ENCODE measurements around the gene FGFR2. TPM values are rescaled to one million over a fixed set of nuclear protein-coding genes. Genes with fewer than 3 reads are reported as not detected.

FGFR2 gene
- total RNA-seq, 1 experiment from 2014 or later: 19.7 TPM

GRCh38 chr10:121541450-121542120 is 56.7 kb downstream of the FGFR2 start:
- TF ChIP-seq CBX3 (IDR thresholded peaks at IDR 0.05; ENCODE audit: low read depth): no peak
- no peak for TF ChIP-seq CTCF (IDR thresholded peaks at IDR 0.05 in 2 of 3, conservative IDR thresholded peaks at IDR 0.05 in 1 of 3; ENCODE audit: borderline replicate concordance in 1 of 3, insufficient read depth in 1 of 3, low read depth in 2 of 3, low read length in 2 of 3)
- TF ChIP-seq POLR2AphosphoS5 (IDR thresholded peaks at IDR 0.05; ENCODE audit: low read depth, low read length): no peak

GRCh38 chr10:121540732-121541395 is 57.4 kb downstream of the FGFR2 start:
- TF ChIP-seq ELF1 (IDR thresholded peaks at IDR 0.05; ENCODE audit: borderline replicate concordance, low read depth) (no peak), POLR2A (IDR thresholded peaks at IDR 0.05; ENCODE audit: borderline replicate concordance, extremely low read depth, insufficient read depth, insufficient read length) (no peak), TCF7L2 (IDR thresholded peaks at IDR 0.05; ENCODE audit: borderline replicate concordance, extremely low read depth, insufficient read depth, insufficient read length) (no peak), EGR1 (IDR thresholded peaks at IDR 0.05; ENCODE audit: low read depth) (no peak), ZBTB33 (IDR thresholded peaks at IDR 0.05; ENCODE audit: extremely low read depth, insufficient replicate concordance, low read length) (no peak), RAD21 (IDR thresholded peaks at IDR 0.05; ENCODE audit: low read depth) (no peak), ZNF274 (IDR thresholded peaks at IDR 0.05; ENCODE audit: low read depth, low read length) (no peak), JUND (IDR thresholded peaks at IDR 0.05) (no peak), EZH2 (IDR thresholded peaks at IDR 0.05) (no peak), EZH2phosphoT487 (IDR thresholded peaks at IDR 0.05; ENCODE audit: borderline replicate concordance) (no peak)
- Histone ChIP-seq H3K36me3 (ENCODE audit: control insufficient read depth in 1 of 2, insufficient read depth in 2 of 2, low read length in 2 of 2) (no peaks in the 10 kb centered on the region), H3K9ac (ENCODE audit: low read length) (no peak overlapping the region), H3K4me1 (ENCODE audit: control insufficient read depth in 1 of 2, insufficient read depth in 2 of 2, low read length in 2 of 2) (no peaks in the 10 kb centered on the region), H4K20me1 (ENCODE audit: insufficient read depth) (no peaks in the 10 kb centered on the region), H3K79me2 (ENCODE audit: insufficient read depth, low read length) (no peaks in the 10 kb centered on the region), H3K4me3 (replicated peaks in 1 of 2; ENCODE audit: low read depth in 1 of 2, low read length in 2 of 2) (no peak overlapping the region), H3K9me3 (ENCODE audit: control insufficient read depth in 1 of 2, insufficient read depth in 1 of 2, low read depth in 1 of 2, low read length in 2 of 2) (no peaks in the 10 kb centered on the region), H3K27ac (ENCODE audit: low read depth, low read length) (no peak overlapping the region), H3K27me3 (ENCODE audit: insufficient read depth, low read length) (no peaks in the 10 kb centered on the region), H3K9me2 (ENCODE audit: insufficient read depth) (no peaks in the 10 kb centered on the region), H2AFZ (ENCODE audit: low read depth, low read length, poor library complexity, severe bottlenecking) (no peak overlapping the region), H3K4me2 (ENCODE audit: low read length) (no peak overlapping the region)
- ATAC-seq (no peak), DNase-seq (ENCODE audit: low read depth, low spot score) (no peak)
- RAD21 ChIA-PET (ENCODE audit: low non-redundant PET in 1 of 2, low total read pairs in 2 of 2, uncharacterized antibody in 2 of 2, unreplicated experiment in 2 of 2): no interaction called here
- BruUV-seq (replicated peaks): no TSS peak
- intact Hi-C loops (cut with micrococcal nuclease): no loop called here
- POLR2A ChIA-PET: no interaction called here
- CTCF ChIA-PET: no interaction called here

More at GRCh38 chr10:121541450-121542120, 56.7 kb downstream of the FGFR2 start:
- H3K27me3 ChIP-seq (ENCODE audit: insufficient read depth, low read length): no peaks in the 10 kb centered on the region
- no TSS peak for BruUV-seq (replicated peaks)
- no peaks in the 10 kb centered on the region for H3K4me1 ChIP-seq (ENCODE audit: control insufficient read depth in 1 of 2, insufficient read depth in 2 of 2, low read length in 2 of 2)
- H3K9ac ChIP-seq (ENCODE audit: low read length): no peak overlapping the region
- DNase-seq (ENCODE audit: low read depth, low spot score) (no peak), ATAC-seq (no peak)
- intact Hi-C loops (cut with micrococcal nuclease): no loop called here
- no peak overlapping the region for H3K27ac ChIP-seq (ENCODE audit: low read depth, low read length)
- no peaks in the 10 kb centered on the region for H3K9me3 ChIP-seq (ENCODE audit: control insufficient read depth in 1 of 2, insufficient read depth in 1 of 2, low read depth in 1 of 2, low read length in 2 of 2)
- ChIA-PET POLR2A (no interaction called here), CTCF (no interaction called here), RAD21 (ENCODE audit: low non-redundant PET in 1 of 2, low total read pairs in 2 of 2, uncharacterized antibody in 2 of 2, unreplicated experiment in 2 of 2) (no interaction called here)
- no peaks in the 10 kb centered on the region for H3K36me3 ChIP-seq (ENCODE audit: control insufficient read depth in 1 of 2, insufficient read depth in 2 of 2, low read length in 2 of 2)
- no peaks in the 10 kb centered on the region for H3K9me2 ChIP-seq (ENCODE audit: insufficient read depth)
- H3K79me2 ChIP-seq (ENCODE audit: insufficient read depth, low read length): no peaks in the 10 kb centered on the region
- no peak overlapping the region for H3K4me2 ChIP-seq (ENCODE audit: low read length)
- H2AFZ ChIP-seq (ENCODE audit: low read depth, low read length, poor library complexity, severe bottlenecking): no peak overlapping the region
- no peak overlapping the region for H3K4me3 ChIP-seq (replicated peaks in 1 of 2; ENCODE audit: low read depth in 1 of 2, low read length in 2 of 2)
- no peaks in the 10 kb centered on the region for H4K20me1 ChIP-seq (ENCODE audit: insufficient read depth)
